A549 (cell line): ENCODE measurements around the gene SPATA46. TPM values are rescaled to one million over a fixed set of nuclear protein-coding genes. Genes with fewer than 3 reads are reported as not detected.

ENCODE experiments used
- ATAC-seq, 2 experiments: fragments of 200-7000 bp in 1 of 2; fragments of >200 bp in 1 of 2; cut with Nextera tagmentation in 1 of 2; cut with Tn5 transposase in 1 of 2; 3 replicates each; pipeline versions ENCODE4 v1.8.0 to v1.9.1; 2018 to 2020; ENCODE audit warnings: mild to moderate bottlenecking in 1 of 2, moderate library complexity in 1 of 2
- CTCF ChIA-PET: fragments of 300-600 bp; sonication (Branson Sonifier 250); formaldehyde crosslinking; extraction: SDS; loops from one replicate; lab custom pipeline; 2021; ENCODE audit warnings: antibody characterized with exemption, inconsistent platforms; lab: Yijun Ruan, JAX
- POLR2A ChIA-PET: fragments of 350-600 bp; formaldehyde crosslinking; extraction: SDS; loops from one replicate; lab custom pipeline; 2021; ENCODE audit warnings: antibody characterized with exemption, inconsistent platforms; lab: Yijun Ruan, JAX
- DNase-seq, 2 experiments: peaks; one replicate each; pipeline versions ENCODE4 v3.0.0 to v3.0.0-alpha.2; 2011 to 2016; ENCODE audit warnings: low read depth in 1 of 2, low spot score in 1 of 2
- FAIRE-seq: peaks from 2 replicates; lab custom pipeline; 2011; peaks lifted over from hg19 to GRCh38; lab: Jason Lieb, UNC
- H3K27ac ChIP-seq, 2 experiments: fragments of >200 bp; sonication (Bioruptor Twin); formaldehyde crosslinking; 3 replicates each; pipeline ENCODE4 v1.5.1; 2016 to 2017
- H3K4me1 ChIP-seq: fragments of >200 bp; sonication (Bioruptor Twin); formaldehyde crosslinking; 3 replicates; pipeline ENCODE4 v1.6.1; 2016
- H3K4me2 ChIP-seq: fragments of >200 bp; sonication (Bioruptor Twin); formaldehyde crosslinking; 3 replicates; pipeline ENCODE4 v1.6.1; 2016
- H3K4me3 ChIP-seq: fragments of >200 bp; sonication (Bioruptor Twin); formaldehyde crosslinking; 3 replicates; pipeline ENCODE4 v1.5.1; 2016
- H3K9me3 ChIP-seq: fragments of >200 bp; sonication (Bioruptor Twin); formaldehyde crosslinking; 3 replicates; pipeline ENCODE4 v1.6.1; 2016
- ATOH8 ChIP-seq: fragments of 250-450 bp; sonication (Bioruptor Pico); IDR thresholded peaks from 2 replicates; pipeline ENCODE4 v1.5.0; 2020; ENCODE audit warnings: low read depth, mild to moderate bottlenecking, moderate library complexity
- BHLHE40 ChIP-seq: IDR thresholded peaks from 2 replicates; pipeline ENCODE4 v1.6.1; 2012; ENCODE audit warnings: low read depth, low read length, inconsistent platforms
- CBX2 ChIP-seq: fragments of 200-600 bp; sonication (generic); IDR thresholded peaks from 2 replicates; pipeline ENCODE4 v1.6.1; 2016; ENCODE audit warnings: low read depth, mild to moderate bottlenecking, borderline replicate concordance
- CBX8 ChIP-seq: fragments of 200-600 bp; sonication (generic); IDR thresholded peaks from 2 replicates; pipeline ENCODE4 v1.6.1; 2016
- CTCF ChIP-seq: fragments of >200 bp; sonication (Bioruptor Twin); formaldehyde crosslinking; IDR thresholded peaks from 3 replicates; pipeline ENCODE4 v1.5.1; 2016
- EHMT2 ChIP-seq: fragments of 200-600 bp; sonication (generic); IDR thresholded peaks from 2 replicates; pipeline ENCODE4 v1.6.1; 2016; ENCODE audit warnings: antibody characterized with exemption, low read depth, mild to moderate bottlenecking, moderate library complexity
- ELK1 ChIP-seq: fragments of 150-350 bp; IDR thresholded peaks from 2 replicates; pipeline ENCODE4 v1.6.1; 2014; ENCODE audit warnings: low read depth, mild to moderate bottlenecking, low read length
- HDAC2 ChIP-seq: fragments of 200-600 bp; sonication (generic); IDR thresholded peaks from 2 replicates; pipeline ENCODE4 v1.6.1; 2016
- HOXA7 ChIP-seq: fragments of 250-450 bp; sonication (Bioruptor Pico); IDR thresholded peaks from 2 replicates; pipeline ENCODE4 v1.5.0; 2020; ENCODE audit warnings: mild to moderate bottlenecking, moderate library complexity
- JUNB ChIP-seq: fragments of >200 bp; sonication (Bioruptor Twin); formaldehyde crosslinking; IDR thresholded peaks from 2 replicates; pipeline ENCODE4 v1.6.1; 2016
- MAFK ChIP-seq: fragments of 450-650 bp; IDR thresholded peaks from 2 replicates; pipeline ENCODE4 v1.6.1; 2014; ENCODE audit not compliant: partially characterized antibody
- MAX ChIP-seq: IDR thresholded peaks from 2 replicates; pipeline ENCODE4 v1.6.1; 2012
- MAZ ChIP-seq: fragments of 150-350 bp; IDR thresholded peaks from 2 replicates; pipeline ENCODE4 v1.6.1; 2014; ENCODE audit warnings: antibody characterized with exemption, low read depth, low read length, borderline replicate concordance
- MYC ChIP-seq: IDR thresholded peaks from 2 replicates; pipeline ENCODE4 v1.6.1; 2012; ENCODE audit warnings: mild to moderate bottlenecking, inconsistent platforms, low read length, improper control_type of control experiment, borderline replicate concordance
- NFE2L2 ChIP-seq: fragments of 150-350 bp; conservative IDR thresholded peaks from 2 replicates; pipeline ENCODE4 v1.6.1; 2014; ENCODE audit warnings: low read length
- NPAS2 ChIP-seq: fragments of 250-450 bp; sonication (Bioruptor Pico); IDR thresholded peaks from 2 replicates; pipeline ENCODE4 v1.8.0; 2022; ENCODE audit warnings: mild to moderate bottlenecking, moderate library complexity, borderline replicate concordance
- NR3C1 ChIP-seq: fragments of >200 bp; sonication (Bioruptor Twin); formaldehyde crosslinking; IDR thresholded peaks from 3 replicates; pipeline ENCODE4 v1.6.1; 2017
- POLR2AphosphoS2 ChIP-seq: conservative IDR thresholded peaks from 2 replicates; pipeline ENCODE4 v1.6.1; 2012; ENCODE audit warnings: low read length, improper control_type of control experiment, inconsistent platforms
- RAD21 ChIP-seq, 2 experiments: fragments of >200 bp in 1 of 2; sonication (Bioruptor Twin) in 1 of 2; formaldehyde crosslinking in 1 of 2; IDR thresholded peaks in 1 of 2; conservative IDR thresholded peaks in 1 of 2; 2 replicates in 1 of 2; 3 replicates in 1 of 2; pipeline ENCODE4 v1.6.1; 2012 to 2018; ENCODE audit warnings: inconsistent platforms in 1 of 2
- RFX5 ChIP-seq: fragments of 450-650 bp; IDR thresholded peaks from 2 replicates; pipeline ENCODE4 v1.7.1; 2014; ENCODE audit warnings: antibody characterized with exemption, mild to moderate bottlenecking, moderate library complexity
- TP53 ChIP-seq: fragments of 250-450 bp; sonication (Bioruptor Pico); IDR thresholded peaks from 2 replicates; pipeline ENCODE4 v1.5.0; 2021; ENCODE audit warnings: mild to moderate bottlenecking, moderate library complexity
- ZC3H11A ChIP-seq: fragments of 450-650 bp; IDR thresholded peaks from 2 replicates; pipeline ENCODE4 v1.6.1; 2014; ENCODE audit warnings: antibody characterized with exemption, mild to moderate bottlenecking
- ZNF302 ChIP-seq: fragments of 250-450 bp; sonication (Bioruptor Pico); IDR thresholded peaks from 2 replicates; pipeline ENCODE4 v1.9.0; 2021; ENCODE audit warnings: inconsistent platforms, mild to moderate bottlenecking, moderate library complexity
- ZSCAN20 ChIP-seq: fragments of 250-450 bp; sonication (Bioruptor Pico); IDR thresholded peaks from 2 replicates; pipeline ENCODE4 v1.8.0; 2022; ENCODE audit warnings: mild to moderate bottlenecking, moderate library complexity
- WGBS: methylation state at CpG from one replicate; pipeline ENCODE4 v1.1.6; 2017; ENCODE audit errors: missing lambda C conversion rate; 5-methylcytosine and 5-hydroxymethylcytosine counted together
- polyA plus RNA-seq, 4 experiments: library from polyadenylated mRNA; depleted of rRNA in 3 of 4; stranded (reverse); fragments of >200 nt; fragmentation: RNase III in 1 of 4; extraction: RNeasy Plus Mini Kit Qiagen cat#74134 plus additional on column Dnase treatment in 1 of 4; gene quantifications; 2 replicates in 3 of 4; 3 replicates in 1 of 4; pipeline ENCODE4 v1.2.3, GENCODE V29; 2011 to 2017
- TF ChIP-seq, protein P1 (sequence below): fragments of >200 bp; sonication (Bioruptor Twin); formaldehyde crosslinking; IDR thresholded peaks from 2 replicates; pipeline ENCODE4 v1.6.1; 2016

Gene SPATA46
- polyA plus RNA-seq, 2 of the 4 experiments (the other 2 are of a cell fraction) = not detected

DNA sequence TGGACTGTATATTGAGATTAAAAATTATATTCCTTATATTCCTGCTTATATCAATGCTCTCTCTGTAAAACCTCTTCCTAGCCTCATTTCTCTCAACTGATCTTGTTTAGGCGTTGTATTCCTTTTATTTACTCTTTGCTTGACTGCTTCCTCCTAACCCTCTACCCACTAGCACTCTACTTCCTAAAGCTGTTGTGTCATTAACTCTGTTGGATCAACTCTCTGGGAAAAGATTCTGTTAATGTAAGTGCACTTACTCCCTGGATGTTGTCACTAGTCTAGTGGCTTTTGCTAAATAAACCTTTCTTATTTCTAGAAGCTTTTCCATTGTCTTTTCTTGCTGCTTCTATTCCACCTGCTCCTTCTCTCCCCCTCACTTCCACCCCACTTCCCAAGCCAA, 6.5 kb downstream of the SPATA46 start:
- 55% methylated on average over 1 of the region's 1 CpG for WGBS
- ATAC-seq = no peak
- no peak for TF ChIP-seq NFE2L2
- no peak for TF ChIP-seq ZNF302 (CRISPR knock-in tag)
- no peak for TF ChIP-seq MAFK
- TF ChIP-seq CTCF = no peak
- TF ChIP-seq BHLHE40 = no peak
- Histone ChIP-seq H3K9me3 (no peaks in the 10 kb centered on the region), H3K4me2 (no peak overlapping the region), H3K4me3 (no peak overlapping the region), H3K27ac (no peak overlapping the region), H3K4me1 (peaks cover 10% of the 10 kb centered on the region; the same call in 1 of the 3 replicates)
- FAIRE-seq = no peak
- ChIA-PET POLR2A (no interaction called here), CTCF (interaction anchor here (1.0 kb wide), 1 partner anchor 22 kb away, joined by 4 read pairs; no protein-coding TSS in a partner anchor)
- DNase-seq = no peak

DNA sequence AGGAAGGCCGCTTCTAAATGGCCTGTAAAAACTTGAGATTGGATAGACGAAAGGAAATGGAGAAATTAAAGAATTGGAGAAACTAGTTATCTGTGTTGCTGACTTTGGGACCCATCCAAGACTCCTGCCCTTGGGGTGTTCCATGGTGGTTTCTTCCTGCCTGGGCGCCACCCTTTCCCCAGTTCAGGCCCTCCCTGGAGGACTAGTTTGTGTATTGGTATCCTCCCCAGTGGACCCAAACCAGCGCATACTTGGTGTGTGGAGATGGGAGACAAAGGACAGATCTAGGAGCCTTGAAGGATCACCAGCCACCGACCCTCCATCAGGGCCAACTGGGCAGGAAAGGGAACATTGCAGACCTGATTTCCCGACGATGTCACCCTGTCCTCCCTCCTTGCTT, 7.1 kb downstream of the SPATA46 start:
- FAIRE-seq (no peak), ATAC-seq (no peak), DNase-seq (no peak)
- no peak for TF ChIP-seq TP53 (CRISPR knock-in tag)
- no peak for TF ChIP-seq RAD21 (conservative IDR thresholded peaks at IDR 0.05 in 1 of 2, IDR thresholded peaks at IDR 0.05 in 1 of 2)
- no peak for TF ChIP-seq MYC
- no peak for TF ChIP-seq RFX5
- TF ChIP-seq CBX8 = no peak
- no peak for TF ChIP-seq EHMT2
- no peak for TF ChIP-seq ELK1
- no peak for TF ChIP-seq CBX2
- no peak for TF ChIP-seq POLR2AphosphoS2
- TF ChIP-seq HOXA7 = no peak
- no peak for TF ChIP-seq MAX
- no peak for TF ChIP-seq NR3C1
- no peak for TF ChIP-seq HDAC2
- TF ChIP-seq, protein P1, sequence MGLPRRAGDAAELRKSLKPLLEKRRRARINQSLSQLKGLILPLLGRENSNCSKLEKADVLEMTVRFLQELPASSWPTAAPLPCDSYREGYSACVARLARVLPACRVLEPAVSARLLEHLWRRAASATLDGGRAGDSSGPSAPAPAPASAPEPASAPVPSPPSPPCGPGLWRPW = no peak
- TF ChIP-seq NPAS2 = no peak
- no peak for TF ChIP-seq JUNB
- CTCF ChIA-PET = no interaction called here
- Histone ChIP-seq H3K4me3 (no peak overlapping the region), H3K9me3 (no peaks in the 10 kb centered on the region), H3K4me2 (no peak overlapping the region), H3K27ac (no peak overlapping the region), H3K4me1 (peaks cover 10% of the 10 kb centered on the region; the same call in 1 of the 3 replicates)
- 78% methylated on average over 7 of the region's 7 CpGs for WGBS
- POLR2A ChIA-PET = no interaction called here

DNA sequence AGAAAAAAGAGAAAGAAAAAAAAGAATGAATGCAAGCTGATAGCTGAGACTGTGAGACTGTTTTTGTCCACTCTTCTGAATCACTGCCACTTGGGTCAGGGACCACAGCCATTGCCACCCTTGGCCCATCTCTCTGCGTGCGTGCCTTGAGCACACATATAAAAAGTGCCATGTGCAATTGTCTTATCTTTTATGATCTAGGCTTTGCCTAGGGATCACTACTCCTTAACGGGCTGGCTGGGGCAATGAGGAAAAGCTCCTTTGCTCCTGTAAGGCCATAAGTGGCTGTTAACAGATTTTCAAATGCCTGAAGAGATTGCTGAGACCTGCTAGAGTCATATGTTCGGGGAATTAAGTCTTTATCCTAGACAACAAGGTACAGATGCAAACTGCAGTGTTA, 8.2 kb downstream of the SPATA46 start:
- 60% methylated on average over 4 of the region's 4 CpGs for WGBS
- ChIA-PET CTCF (interaction anchor here (0.8 kb wide), 1 partner anchor 92 kb away, joined by 3 read pairs; no protein-coding TSS in a partner anchor), POLR2A (no interaction called here)
- FAIRE-seq (no peak), ATAC-seq (no peak), DNase-seq (no peak)
- H3K4me2 ChIP-seq = no peak overlapping the region
- H3K4me1 ChIP-seq = peaks cover 3% of the 10 kb centered on the region; the same call in 1 of the 3 replicates
- H3K27ac ChIP-seq = no peak overlapping the region
- H3K9me3 ChIP-seq = no peaks in the 10 kb centered on the region
- TF ChIP-seq NR3C1 (no peak), ZC3H11A (no peak), ATOH8 (CRISPR knock-in tag) (no peak), ZSCAN20 (CRISPR knock-in tag) (no peak), MAZ (no peak)
- no peak overlapping the region for H3K4me3 ChIP-seq
